Activated naive CD4-positive, alpha-beta T cell treated with anti-CD3 and anti-CD28 coated beads, Interleukin-2, amount 50 U/mL, for 16 hours (primary cell): ENCODE data around the gene NAA10.
A peak's percentile ranks its signal among the peaks of the same experiment; 100 is the strongest.

Source experiments
- DNase-seq: peaks from one replicate; pipeline ENCODE4 v3.0.0-alpha.2; 2020

The NAA10 gene

GRCh38 chrX:153948002-153948466, 13.2 kb upstream of the NAA10 start:
- DNase-seq = no peak

GRCh38 chrX:153947009-153947769, 12.4 kb upstream of the NAA10 start:
- peak; percentile 80 for DNase-seq

- DNase-seq = no peak
Measured at GRCh38 chrX:153945956-153946943, 11.4 kb upstream of the NAA10 start.

- no peak for DNase-seq
Measured at GRCh38 chrX:153944800-153945150, 9.9 kb upstream of the NAA10 start.

- DNase-seq = peak; percentile 53
Measured at GRCh38 chrX:153944140-153944799, 9.4 kb upstream of the NAA10 start, which contains the start of gene RENBP. RENBP (minus strand) TSS chrX:153944643; CDS start chrX:153944610, 33 bp downstream.

- no peak for DNase-seq
Measured at GRCh38 chrX:153941336-153942252, 6.8 kb upstream of the NAA10 start.

GRCh38 chrX:153939573-153939972, 4.7 kb upstream of the NAA10 start:
- DNase-seq = no peak

- DNase-seq = no peak
Measured at GRCh38 chrX:153938226-153938786, 3.5 kb upstream of the NAA10 start.

GRCh38 chrX:153937056-153937455, 2.2 kb upstream of the NAA10 start:
- DNase-seq = no peak

- no peak for DNase-seq
Measured at GRCh38 chrX:153935326-153935851, 552 bp upstream of the NAA10 start.

- no peak for DNase-seq
Measured at GRCh38 chrX:153934148-153934761, 582 bp downstream of the NAA10 start.

GRCh38 chrX:153933748-153934147, 1.1 kb downstream of the NAA10 start:
- no peak for DNase-seq

- DNase-seq = no peak
Measured at GRCh38 chrX:153932220-153932915, 2.5 kb downstream of the NAA10 start.

GRCh38 chrX:153931748-153932147, 3.1 kb downstream of the NAA10 start:
- no peak for DNase-seq

- no peak for DNase-seq
Measured at GRCh38 chrX:153931151-153931550, 3.7 kb downstream of the NAA10 start.

- DNase-seq = no peak
Measured at GRCh38 chrX:153930011-153930910, 4.6 kb downstream of the NAA10 start.

GRCh38 chrX:153929576-153929975, 5.3 kb downstream of the NAA10 start:
- DNase-seq = no peak

GRCh38 chrX:153928846-153929245, 6.0 kb downstream of the NAA10 start:
- no peak for DNase-seq
